Cardiac muscle cell (in vitro differentiated cells and primary cell): ENCODE data around the gene VPS16. TPM values are rescaled to one million over a fixed set of nuclear protein-coding genes. Genes with fewer than 3 reads are reported as not detected.

Source experiments
- DNase-seq, 2 donors: peaks; one replicate each; pipeline versions ENCODE4 v3.0.0 to v3.0.0-alpha.2; 2010 to 2017; ENCODE audit warnings: low read depth in 1 of 2, low spot score in 1 of 2
- H3K27ac ChIP-seq: fragments of 200-600 bp; sonication (generic); 2 replicates; pipeline ENCODE4 v1.5.1; 2016
- H3K27me3 ChIP-seq: fragments of 200-600 bp; sonication (generic); 2 replicates; pipeline ENCODE4 v1.6.0; 2016; ENCODE audit warnings: control low read depth
- H3K36me3 ChIP-seq: fragments of 200-600 bp; sonication (generic); 2 replicates; pipeline ENCODE4 v1.5.1; 2016; ENCODE audit warnings: control low read depth
- H3K4me1 ChIP-seq: fragments of 200-600 bp; sonication (generic); 2 replicates; pipeline ENCODE4 v1.8.1; 2017; ENCODE audit warnings: low read depth, mild to moderate bottlenecking, mixed run types
- H3K4me3 ChIP-seq: fragments of 200-600 bp; sonication (generic); 2 replicates; pipeline ENCODE4 v1.5.1; 2016; ENCODE audit warnings: mild to moderate bottlenecking
- H3K9me3 ChIP-seq: fragments of 200-600 bp; sonication (generic); 2 replicates; pipeline ENCODE4 v1.5.1; 2017; ENCODE audit warnings: low read depth, mild to moderate bottlenecking, control low read depth
- polyA plus RNA-seq: library from polyadenylated mRNA; unstranded; fragments of >200 nt; fragmentation: Nextera tagmentation; extraction: Ambion mirVana; gene quantifications from 2 replicates; pipeline ENCODE4 v1.2.1, GENCODE V29; 2016
- total RNA-seq: library from RNA; depleted of rRNA; stranded (reverse); fragments of >200 nt; gene quantifications from 2 replicates; pipeline ENCODE4 v1.2.3, GENCODE V29; 2016
- TF ChIP-seq, protein P1 (sequence below): IDR thresholded peaks from 2 replicates; pipeline ENCODE4 v1.5.1; 2012; ENCODE audit warnings: low read depth, mild to moderate bottlenecking, low read length

The VPS16 gene
- total and polyA plus RNA-seq, 2 experiments from 2014 or later: 44.5 to 49.1 TPM

DNA sequence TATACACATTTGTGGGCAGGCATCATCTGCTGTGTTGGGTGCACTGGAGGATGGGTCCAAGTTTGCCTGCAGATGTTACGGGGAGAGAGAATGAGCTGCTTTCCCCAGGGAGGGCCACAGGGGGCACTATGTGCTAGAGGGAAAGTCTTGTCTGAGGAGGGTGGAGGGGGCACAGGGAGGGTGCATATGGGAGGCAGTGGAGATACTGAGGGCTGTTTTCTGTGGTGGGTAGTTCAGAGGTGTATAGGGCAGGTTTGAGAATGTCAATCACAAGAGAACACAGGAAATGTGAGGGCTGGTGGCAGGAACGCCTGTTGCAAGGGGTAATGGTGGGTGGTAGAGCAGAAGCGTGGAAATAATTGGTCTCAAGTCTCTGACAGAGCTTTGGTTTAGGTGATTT lies 25.1 kb downstream of the VPS16 start:
- DNase-seq: no peak

DNA sequence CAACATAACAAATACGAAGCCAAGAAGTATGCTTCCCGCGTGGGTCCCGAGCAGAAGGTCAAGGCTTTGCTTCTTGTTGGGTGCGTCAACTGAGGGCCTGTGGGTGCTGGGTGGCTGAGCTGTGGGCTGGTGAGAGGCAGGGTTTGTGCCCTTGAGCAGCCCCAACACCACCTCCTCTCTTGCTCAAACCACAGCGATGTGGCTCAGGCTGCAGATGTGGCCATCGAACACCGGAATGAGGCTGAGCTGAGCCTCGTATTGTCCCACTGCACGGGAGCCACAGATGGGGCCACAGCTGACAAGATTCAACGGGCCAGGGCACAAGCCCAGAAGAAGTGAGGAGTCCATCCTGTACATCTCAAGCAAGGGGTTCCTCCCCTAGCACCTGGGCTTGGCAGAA lies 25.7 kb downstream of the VPS16 start:
- DNase-seq: no peak

More for the DNA sequence above, 25.1 kb downstream of the VPS16 start:
- Histone ChIP-seq H3K36me3 (no peaks in the 10 kb centered on the region), H3K9me3 (no peaks in the 10 kb centered on the region), H3K27ac (no peak overlapping the region), H3K4me3 (no peak overlapping the region), H3K4me1 (no peaks in the 10 kb centered on the region), H3K27me3 (no peaks in the 10 kb centered on the region)
- TF ChIP-seq, protein P1, sequence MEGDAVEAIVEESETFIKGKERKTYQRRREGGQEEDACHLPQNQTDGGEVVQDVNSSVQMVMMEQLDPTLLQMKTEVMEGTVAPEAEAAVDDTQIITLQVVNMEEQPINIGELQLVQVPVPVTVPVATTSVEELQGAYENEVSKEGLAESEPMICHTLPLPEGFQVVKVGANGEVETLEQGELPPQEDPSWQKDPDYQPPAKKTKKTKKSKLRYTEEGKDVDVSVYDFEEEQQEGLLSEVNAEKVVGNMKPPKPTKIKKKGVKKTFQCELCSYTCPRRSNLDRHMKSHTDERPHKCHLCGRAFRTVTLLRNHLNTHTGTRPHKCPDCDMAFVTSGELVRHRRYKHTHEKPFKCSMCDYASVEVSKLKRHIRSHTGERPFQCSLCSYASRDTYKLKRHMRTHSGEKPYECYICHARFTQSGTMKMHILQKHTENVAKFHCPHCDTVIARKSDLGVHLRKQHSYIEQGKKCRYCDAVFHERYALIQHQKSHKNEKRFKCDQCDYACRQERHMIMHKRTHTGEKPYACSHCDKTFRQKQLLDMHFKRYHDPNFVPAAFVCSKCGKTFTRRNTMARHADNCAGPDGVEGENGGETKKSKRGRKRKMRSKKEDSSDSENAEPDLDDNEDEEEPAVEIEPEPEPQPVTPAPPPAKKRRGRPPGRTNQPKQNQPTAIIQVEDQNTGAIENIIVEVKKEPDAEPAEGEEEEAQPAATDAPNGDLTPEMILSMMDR: no peak

DNA sequence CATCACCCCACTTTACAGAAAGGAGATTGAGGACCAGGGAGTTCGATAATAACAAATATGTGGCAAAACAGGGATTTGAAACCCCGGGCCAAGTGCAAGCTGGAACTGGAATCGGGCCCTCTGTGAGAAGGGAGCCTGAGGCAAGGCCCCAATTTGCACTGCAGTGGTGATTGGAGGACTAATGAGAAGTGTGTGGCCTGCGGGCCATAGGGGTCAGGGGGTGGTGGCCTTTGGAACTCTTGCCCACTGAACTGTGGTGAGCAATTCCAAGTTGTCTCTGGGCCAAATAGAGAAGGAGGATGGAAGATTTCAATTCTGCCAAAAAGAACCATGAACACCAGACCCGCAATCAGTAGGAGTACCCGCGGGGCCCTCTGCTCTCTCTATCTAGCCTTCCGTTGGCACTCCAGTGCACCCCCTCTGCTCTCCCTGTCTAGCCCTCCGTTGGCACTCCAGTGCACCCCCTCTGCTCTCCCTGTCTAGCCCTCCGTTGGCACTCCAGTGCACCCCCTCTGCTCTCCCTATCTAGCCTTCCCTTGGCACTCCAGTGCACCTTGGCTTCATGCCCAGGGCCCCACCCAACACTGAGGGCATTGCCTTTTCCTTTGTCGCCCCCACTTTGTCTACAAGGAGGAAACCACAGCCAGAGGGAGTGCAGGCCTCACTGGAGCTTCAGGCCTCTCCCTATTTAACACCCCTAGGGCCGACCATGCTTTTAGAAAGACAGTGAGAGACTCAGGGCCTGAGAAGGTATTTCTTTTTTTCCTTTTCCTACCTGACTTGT lies 26.7 kb downstream of the VPS16 start:
- Histone ChIP-seq H3K27me3 (peaks cover 8% of the 10 kb centered on the region), H3K4me3 (no peak overlapping the region), H3K4me1 (no peaks in the 10 kb centered on the region), H3K36me3 (no peaks in the 10 kb centered on the region), H3K27ac (no peak overlapping the region), H3K9me3 (no peaks in the 10 kb centered on the region)
- TF ChIP-seq, protein P1: no peak
- no peak for DNase-seq

More for the DNA sequence above, 25.7 kb downstream of the VPS16 start:
- Histone ChIP-seq H3K9me3 (no peaks in the 10 kb centered on the region), H3K27me3 (no peaks in the 10 kb centered on the region), H3K36me3 (no peaks in the 10 kb centered on the region), H3K4me3 (no peak overlapping the region), H3K4me1 (no peaks in the 10 kb centered on the region), H3K27ac (no peak overlapping the region)
- TF ChIP-seq, protein P1: no peak

DNA sequence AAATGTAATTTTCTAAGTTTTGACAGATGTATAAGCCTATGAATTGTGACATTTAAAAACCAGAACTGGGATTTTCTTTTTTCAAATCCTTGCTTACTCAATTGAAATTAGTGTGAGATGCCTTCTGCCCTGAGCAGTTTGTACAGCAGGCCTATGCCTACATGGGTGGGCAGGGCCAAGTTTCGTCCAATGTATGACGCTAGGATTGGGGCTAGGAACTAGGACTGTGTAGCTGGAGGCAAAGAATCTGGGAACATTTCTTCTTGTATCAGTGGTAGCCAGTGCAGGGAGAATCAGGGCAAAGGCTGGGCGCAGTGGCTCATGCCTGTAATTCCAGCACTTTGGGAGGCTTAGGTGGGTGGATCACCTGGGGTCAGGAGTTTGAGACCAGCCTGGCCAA lies 28.8 kb downstream of the VPS16 start:
- H3K36me3 ChIP-seq: no peaks in the 10 kb centered on the region
- H3K27me3 ChIP-seq: peaks cover 14% of the 10 kb centered on the region
- TF ChIP-seq, protein P1: no peak
- no peak for DNase-seq
- no peak overlapping the region for H3K27ac ChIP-seq
- H3K4me1 ChIP-seq: peaks cover 3% of the 10 kb centered on the region
- no peak overlapping the region for H3K4me3 ChIP-seq
- H3K9me3 ChIP-seq: no peaks in the 10 kb centered on the region

DNA sequence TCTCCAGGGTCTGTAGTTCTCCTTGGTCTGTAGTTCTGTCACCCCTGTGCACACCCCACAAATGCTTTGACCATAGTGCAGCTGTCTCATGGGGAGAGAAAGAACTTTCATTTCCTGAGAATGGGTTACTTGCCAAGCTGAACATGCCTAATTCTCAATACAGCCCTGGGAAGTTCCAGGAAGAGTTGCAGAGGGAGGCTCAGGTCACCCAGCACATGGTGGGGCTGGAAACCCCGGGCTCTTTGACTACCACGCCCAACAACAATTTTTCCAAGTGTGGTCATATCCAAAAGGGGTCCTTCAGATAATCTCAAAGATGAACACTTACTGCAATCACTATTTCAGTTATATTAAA lies 30.5 kb downstream of the VPS16 start:
- Histone ChIP-seq H3K36me3 (no peaks in the 10 kb centered on the region), H3K4me3 (no peak overlapping the region), H3K27ac (no peak overlapping the region), H3K9me3 (no peaks in the 10 kb centered on the region), H3K4me1 (peaks cover 9% of the 10 kb centered on the region), H3K27me3 (peaks cover 14% of the 10 kb centered on the region)
- TF ChIP-seq, protein P1: no peak
- DNase-seq: peak in 1 of 2 donors; percentile 27
